Putamen (tissue), 1 donor: Measurements from ENCODE around the gene AZIN2.
"Not testable (repeated sequence)": the region's sequence is repeated elsewhere in the genome, so short reads cannot be mapped to it uniquely, and the experiment has no call there.

ENCODE experiments used
- DNase-seq: peaks from one replicate; pipeline ENCODE4 v3.0.0-alpha.2; 2016; ENCODE audit warnings: low spot score

The AZIN2 gene

DNA sequence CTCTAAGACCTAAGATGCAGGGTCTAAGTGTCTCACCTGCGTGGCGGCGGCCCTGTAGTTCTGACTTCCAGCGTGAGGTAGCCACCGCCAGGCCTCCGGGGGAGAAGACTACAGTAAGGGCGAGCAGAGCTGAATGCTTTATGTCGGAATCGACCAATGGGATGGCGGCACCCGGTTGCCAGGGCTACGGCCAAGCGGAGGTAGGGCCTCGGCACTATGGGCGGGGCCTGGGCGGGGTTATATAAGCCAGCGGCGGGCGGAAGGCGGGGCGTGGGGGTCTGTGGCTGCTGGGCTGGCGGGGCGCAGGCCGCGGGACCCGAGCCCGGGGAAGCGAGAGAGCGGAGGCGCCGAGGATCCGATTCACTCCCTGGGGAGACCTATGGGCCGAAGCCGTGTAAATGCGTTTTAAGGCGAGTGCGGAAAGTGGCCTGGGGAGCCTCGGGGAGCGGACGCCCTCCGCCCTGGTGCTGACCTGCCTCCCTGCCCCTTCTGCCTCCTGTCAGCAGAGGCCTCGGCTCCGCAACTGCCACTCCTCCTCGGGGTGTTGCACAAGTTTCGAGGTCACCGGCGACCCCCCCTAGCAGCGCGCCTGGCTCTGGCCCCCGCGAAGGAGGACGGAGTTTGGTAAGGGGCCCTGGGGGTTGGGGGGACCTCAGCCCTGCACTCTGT, at the start of gene AZIN2:
Gene AZIN2 (plus strand): TSS at position 269 of the 669 bp plus-strand sequence. CDS start 1,097 bp downstream, outside the sequence.
- DNase-seq, result peak; percentile 96

DNA sequence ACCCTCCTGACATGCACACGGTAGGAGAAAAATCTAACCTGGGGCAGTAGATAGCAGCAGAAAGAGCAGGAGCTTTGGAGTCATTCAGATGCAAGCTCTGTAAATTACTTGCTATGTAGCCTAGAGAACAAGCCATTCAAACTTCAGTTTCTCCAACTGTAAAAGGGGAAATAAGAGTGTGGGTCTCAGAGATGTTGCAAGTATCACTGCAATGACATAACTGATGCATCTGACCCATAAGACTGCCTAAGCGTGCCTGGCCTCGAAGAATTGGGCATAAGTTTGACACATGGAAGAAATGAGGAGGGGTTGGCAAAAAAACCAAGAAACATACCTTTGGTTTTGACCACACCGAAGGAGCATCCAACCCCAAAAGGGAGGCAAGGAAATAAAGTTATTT, 49.4 kb upstream of the AZIN2 start:
- no peak for DNase-seq

DNA sequence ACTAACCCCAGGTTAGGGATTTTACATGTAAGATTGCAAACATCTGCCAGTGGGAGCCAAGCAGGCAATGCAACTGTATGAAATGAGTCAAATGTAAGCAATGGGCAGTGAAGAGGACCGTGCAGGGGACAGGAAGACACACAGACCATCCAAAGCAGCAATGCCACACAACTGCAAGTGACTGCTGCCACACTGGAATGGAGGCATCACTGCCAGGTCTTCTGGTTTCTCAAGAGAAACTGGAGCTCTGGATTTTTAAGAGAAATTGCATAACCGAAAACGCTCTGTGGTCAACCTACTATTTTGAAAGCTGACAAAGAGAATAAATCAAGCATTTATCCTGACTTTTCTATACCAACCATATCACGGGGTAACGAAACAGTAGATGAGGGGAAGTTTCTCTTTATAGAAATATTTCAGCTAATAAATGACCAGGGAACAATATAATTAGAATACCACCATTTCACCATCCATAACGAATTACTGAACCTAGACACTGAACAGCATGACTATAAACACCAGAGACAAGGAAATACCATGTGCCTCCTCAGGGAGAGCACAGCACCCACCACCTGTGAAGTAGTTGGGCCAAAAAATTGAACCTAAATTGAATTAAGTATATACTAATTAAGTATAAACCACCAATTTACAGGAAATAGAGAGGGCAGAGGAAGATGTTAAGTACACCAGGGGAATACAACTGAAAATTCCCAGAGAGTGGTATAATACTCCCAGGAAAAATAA, 48.7 kb upstream of the AZIN2 start:
- DNase-seq, result no peak

DNA sequence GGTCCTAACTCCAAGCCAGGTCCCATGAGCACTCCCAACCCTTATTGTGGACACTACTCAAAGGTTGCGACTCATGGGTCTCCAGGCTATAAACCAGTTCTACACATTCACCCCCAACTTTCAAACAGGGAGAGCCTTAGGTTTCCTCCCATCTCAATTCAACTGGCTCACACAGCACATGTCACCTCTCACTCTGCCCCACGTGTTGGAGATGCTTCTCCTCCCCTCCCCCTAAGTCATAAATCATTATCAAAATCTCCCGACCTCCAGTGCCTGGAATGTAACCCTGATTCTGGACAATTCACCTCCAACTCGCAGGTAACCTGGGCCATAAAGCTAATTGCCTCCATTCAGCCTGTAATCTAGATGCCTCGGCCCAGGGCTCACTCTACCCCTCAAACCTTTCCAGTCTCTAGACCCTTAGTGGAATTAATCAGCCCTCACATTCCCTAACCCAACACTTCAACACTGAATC, 44.9 kb upstream of the AZIN2 start:
- no peak for DNase-seq

DNA sequence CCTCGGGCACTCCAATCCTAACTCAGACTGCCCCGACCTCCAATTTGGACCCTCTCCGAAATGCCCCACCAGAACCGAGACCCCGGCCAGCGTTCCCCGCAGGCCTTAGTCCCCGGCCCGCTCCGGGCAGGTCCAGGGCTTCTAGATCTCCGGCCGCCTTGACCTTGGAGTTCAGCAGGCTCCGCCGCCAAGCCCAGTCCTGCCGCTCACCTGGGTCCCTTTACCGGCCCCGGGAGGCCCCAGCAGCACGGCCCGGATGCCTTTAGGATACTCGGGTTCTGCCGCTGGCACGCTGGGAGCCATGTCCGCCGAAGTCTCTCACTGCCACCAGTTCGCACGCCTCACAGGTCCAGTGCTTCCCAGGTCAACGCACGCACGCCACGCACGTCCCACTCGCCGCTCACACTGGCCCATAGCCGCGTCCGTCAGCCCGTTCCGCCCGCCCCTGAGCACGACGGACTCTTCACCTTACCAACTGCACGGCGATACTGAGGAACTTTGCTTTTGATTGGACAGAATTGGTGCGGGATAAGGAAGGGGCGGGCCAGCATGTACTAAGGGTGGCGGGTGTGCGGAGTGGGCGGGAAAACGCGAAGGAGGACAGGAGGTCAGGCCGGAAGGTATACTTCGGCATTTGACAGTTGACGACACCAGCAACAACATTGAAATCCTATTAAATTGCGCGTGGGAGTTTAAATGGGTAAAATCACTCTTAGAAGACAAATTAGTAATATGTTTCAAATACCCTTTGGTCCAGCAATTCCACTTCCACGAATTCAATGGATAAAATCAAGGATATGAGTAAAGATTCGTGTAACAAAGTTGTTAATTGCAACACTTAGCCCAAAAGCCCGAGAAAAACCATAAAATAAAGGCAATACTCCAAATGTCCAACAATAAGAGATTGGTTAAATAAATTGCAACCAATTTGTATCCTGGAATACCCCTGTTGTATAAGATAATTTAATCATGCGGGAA, 44.1 kb upstream of the AZIN2 start, which contains the start of gene AK2:
Gene AK2 (minus strand): TSS at position 358 of the 978 bp plus-strand sequence. CDS start 55 bp downstream, at position 303.
- DNase-seq, result peak; percentile 98

DNA sequence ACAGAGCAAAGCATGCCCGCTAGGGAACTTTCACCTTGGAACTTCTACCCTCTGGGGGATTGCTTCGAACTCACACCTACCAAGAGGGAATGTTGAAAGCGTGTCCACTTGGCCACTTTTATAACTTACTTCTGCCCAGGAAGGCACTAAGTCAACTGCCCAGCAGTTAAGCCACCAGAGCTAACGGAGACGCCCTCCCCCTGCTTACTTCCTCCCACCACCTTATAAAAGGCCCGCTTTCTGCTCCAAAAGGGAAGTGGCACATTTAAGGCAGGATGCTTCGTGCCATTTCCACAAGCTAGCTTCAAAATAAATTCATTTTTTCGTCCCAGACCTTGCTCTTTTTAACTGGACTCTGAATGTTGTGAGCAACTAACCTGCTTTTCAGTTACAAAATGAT, 41.1 kb upstream of the AZIN2 start:
- no peak for DNase-seq

DNA sequence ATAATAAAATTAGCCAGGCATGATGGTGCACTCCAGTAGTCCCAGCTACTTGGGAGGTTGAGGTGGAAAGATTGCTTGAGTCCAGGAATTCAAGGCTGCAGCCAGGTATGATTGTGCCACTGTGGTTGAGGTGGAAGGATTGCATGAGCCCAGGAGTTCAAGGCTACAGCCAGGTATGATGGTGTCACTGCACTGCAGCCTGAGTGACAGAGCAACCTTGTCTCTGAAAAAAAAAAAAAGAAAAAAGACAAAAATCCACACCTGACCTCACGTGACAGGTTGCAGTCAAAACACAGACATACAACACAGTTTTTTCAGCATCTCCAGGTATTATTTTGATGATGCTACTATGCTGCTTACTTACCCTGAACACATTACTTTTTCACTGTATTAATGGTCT, 39.9 kb upstream of the AZIN2 start:
- no peak for DNase-seq

DNA sequence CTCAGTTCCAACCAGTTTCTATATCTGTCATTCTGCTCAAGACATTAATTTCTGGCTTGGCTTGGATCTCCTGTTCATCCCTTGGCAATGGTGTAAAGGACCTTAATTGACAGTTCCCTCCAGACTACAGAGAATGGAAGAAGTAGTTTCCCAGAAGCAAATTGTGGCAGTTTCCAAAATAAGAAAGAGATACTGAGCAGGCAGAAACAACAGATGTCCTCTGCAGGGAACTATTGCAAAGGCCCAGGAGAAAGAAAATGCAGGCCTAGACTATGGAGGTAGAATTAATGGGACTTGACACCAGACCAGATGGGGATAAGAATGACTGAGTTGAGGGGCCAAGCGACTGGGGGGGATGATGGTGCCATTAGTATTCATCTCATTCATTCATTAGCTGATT, 38.1 kb upstream of the AZIN2 start:
- no peak for DNase-seq

DNA sequence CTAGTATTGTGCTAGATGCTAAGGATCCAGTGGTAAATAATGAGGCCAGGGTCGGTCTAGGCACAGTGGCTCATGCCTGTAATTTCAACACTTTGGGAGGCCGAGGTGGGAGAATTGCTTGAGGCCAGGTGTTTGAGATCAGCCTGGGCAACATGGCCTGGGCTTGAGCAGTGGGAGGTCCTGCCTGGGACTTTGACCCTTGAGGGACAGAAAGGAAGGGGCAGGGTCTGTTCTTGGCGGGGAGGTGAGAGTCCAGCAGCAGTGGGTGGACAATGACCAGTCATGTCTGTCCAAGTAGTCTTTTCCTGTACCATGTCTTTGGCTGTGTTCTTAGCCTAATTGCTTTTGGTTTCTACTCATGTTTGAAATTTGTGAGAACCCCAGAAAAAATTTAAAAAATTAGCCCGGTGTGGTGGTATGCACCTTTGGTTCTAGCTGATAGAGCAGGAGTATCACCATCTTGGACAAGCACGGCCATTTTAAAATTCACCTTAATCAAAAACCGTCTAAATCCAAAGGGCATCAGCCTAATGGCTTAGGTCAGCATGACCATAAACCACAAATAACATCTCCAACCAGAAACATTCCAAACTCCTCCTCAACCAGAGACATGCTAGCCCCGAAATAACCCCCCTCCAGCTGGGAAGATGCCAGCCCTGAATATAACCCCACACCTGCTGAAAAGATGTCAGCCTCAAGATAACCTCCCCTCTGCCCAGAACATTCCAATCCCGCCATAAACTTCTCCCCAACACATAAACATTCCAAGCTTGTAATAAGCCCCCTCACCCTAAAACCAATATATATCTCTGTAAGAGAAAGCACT, 37.5 kb upstream of the AZIN2 start:
- DNase-seq, result no peak

DNA sequence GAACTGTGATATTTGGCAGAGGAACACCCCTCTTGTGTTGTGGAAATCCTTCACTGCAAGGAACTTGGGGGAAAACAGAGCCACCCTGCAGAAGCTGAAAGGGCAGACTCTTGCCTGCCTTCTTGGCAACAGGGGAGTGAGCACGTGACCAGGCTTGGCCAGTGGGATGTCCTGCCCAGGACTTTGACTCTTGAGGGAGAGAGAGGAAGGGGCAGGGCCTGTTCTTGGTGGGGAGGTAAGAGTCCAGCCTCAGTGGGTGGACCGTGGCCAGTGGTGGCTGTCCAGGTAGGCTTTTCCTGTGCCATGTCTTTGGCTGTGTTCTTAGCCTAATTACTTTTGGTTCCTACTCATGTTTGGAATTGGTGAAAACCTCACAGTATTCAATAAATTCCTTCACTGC, 35.7 kb upstream of the AZIN2 start:
- no peak for DNase-seq

DNA sequence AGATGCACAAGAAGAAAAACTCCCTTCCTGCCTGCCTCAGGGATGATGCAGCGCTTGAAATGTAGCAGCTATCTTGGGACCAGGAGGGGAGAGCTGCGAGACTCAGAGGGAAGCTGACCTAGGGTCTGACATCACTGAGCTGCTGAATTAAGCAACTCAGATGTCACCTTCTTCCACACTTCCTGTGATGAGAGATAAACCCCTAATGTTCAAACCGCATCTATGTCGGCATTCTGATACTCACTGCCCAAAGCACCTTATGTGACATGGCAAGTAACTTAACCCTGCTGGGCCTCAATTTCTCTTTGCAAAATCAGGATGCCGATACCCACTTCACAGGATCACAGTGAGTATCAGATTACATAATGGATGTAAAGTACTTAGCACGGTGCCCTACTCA, 35.1 kb upstream of the AZIN2 start:
- no peak for DNase-seq

DNA sequence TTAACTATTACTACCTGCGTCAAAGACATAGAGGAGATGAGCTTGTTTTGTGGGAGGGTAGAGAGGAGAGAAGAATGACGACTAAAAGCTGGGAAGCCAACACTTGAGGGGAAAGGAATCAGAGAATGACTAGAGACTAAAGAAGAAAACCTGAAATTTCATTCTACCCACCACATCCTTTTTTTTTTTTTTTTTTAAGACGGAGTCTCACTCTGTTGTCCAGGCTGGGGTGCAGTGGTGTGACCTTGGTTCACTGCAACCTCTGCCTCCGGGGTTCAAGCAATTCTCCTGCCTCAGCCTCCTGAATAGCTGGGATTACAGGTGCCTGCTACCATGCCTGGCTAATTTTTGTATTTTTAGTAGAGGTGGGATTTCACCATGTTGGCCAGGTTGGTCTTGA, 34.7 kb upstream of the AZIN2 start:
- not testable (repeated sequence) for DNase-seq

DNA sequence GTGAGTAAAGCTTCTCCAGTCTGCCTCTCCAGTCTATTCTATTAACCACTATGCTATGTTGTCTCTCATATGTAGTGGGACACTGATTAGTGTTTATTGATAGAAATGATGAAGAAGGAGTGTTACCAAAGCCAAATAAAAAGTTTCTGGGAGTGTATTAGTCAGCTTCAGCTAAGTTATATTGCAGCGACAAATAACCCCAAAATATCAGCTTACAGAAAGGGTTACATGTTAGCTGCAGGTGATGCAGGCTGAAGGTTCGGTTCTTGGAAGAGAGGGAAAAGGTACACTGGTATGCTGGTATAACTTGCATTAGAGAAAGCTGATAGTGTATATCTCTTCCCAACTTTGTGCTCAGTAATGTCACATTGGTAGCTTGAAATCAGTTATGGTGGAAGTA, 33.7 kb upstream of the AZIN2 start:
- no peak for DNase-seq

DNA sequence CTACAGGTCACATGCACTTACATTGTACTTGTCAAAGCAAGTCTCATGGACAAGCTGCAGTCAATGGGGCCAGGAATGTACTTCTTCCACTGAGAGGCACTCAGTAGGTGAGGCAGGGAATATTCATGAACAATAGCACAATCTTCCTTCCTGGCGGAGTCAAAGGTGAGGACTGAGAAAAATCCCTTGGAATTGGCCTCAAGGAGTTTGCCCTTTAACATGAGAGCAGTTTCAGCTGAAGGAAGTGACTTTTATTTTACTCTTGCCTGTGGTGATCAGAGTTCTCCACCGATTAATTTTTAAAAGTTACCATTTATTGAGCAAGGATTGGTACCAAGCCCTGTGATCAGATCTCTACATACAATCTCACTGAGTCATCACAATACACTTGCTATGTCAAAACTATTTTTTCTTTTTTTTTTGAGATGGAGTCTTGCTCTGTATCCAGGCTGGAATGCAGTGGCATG, 33.1 kb upstream of the AZIN2 start:
- DNase-seq, result no peak

DNA sequence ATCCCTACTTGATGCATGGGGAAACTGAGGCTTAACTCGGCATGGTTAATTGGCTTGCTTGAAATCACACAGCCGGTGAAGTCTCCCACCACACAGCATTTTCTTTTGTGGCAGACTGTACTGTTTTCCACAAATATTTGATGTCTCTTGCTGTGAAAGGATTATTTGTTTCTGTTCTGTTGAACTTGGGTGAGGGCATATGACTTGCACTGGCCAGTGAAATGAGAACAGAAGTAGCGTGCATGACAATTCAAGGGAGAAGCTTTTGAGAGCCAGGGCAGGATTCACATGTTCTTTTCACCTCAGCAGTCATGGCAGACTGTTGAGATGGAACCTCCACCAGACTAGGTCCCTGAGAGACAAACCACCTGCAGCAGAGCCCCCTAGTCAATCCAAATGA, 32.5 kb upstream of the AZIN2 start:
- DNase-seq, result no peak

DNA sequence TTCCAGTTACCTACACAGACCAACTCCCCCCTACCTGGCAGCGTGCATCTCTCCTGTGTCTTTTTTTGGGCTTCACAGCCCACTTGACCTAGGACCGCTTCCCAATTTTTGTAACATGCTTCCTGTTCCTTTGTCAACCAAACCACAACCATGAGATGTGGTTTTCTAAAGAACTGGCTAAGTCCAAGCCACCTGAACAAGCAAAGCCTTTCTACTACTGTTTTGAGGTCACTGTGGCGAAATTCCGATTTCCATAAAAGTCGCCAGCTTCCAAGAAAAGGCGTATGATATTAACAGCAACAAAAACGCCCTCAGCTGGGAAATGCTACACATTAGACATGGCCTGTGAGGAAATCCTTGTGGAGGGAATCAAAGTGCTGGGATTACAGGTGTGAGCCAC, 31.6 kb upstream of the AZIN2 start:
- no peak for DNase-seq

DNA sequence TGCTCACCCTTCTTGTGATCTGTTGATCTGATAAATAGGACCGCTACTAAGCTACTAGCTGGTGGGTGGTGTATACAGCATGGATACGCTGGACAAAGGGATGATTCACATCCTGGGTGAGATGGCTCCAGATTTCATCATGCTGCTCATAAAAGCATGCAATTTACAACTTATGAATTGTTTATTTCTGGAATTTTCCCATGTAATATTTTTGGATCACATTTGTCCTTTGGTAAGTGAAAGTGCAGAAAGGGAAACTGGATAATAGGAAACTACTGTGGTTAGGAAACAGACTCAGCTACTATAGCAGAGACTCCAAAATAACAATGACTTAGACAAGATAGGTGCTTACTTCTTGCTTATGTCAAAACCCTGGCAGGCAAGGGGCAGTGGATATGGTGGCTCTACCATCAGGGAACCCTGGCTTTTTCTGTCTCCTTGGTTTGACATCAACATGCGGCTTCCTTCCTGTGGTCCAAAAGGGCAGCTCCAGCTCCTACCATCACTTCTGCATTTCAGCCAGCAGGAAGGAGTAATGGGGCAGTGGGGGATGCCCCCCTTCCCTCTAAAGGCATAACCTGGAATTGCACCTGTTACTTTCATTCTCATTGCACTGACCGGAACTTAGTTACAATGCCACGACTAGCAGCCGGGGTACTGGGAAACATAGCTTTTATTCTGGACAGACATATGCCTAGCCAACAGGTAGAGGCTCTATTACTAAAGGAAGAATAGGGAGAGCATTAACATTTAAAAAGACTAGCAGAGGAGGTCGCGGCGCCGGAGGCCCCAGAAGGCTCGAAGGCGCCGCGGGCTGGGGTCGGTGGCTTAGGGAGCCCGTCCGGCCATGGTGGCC, 30.5 kb upstream of the AZIN2 start:
- DNase-seq, result no peak

DNA sequence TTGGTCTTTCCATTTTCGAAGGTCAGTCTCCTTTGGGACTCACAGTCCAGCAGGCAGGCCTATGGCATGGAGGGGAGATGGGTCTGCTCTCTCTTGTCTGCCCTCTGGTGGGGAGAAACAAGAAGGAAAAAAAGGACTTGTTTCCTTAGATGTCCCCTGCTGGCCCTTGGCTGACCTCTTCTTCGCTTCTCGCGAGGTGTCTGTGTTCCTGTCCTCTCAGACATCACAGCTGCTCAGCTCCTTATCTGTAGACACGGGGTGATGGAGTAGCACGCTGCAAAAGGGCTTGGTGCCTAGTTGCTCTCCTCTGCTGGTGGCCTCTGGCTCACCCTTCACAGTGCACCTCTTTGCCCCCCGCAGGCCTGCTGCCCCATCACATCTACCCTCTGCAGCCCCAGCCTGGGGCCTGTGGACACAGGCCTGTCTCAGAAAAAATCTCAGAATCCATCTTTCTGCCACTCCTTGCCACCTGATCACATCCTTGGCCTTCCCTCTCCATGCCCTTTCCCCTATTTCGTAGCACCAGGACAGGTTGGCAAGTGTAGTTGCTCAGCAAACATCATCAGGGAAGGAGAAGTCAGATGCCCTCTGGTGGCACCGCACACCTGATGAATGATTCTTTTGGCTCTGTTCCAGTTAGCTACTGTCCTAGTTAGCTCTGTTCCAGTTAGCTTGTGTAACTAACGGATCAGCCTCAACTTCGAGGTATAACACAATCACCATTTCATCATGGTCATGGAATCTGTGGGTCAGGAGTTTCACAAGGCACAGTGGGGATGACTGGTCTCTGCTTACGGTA, 25.5 kb upstream of the AZIN2 start:
- DNase-seq, result peak; percentile 85

DNA sequence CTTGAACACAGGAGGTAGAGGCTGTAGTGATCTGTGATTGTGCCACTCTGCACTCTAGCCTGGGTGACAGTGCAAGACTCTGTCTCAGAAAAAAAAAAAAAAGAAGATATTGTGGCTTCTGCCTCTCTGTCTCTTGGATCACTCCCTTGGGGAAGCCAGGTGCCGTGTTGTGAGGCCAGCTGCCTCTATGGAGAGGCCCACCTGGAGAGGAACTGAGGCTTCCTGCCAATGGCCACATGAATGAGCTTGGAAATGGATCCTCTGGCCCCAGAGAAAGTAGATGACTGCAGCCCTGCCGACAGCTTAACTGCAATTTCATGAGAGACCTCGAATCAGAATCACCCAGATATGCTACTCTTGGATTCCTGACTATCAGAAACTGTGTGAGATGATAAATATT, 24.5 kb upstream of the AZIN2 start:
- no peak for DNase-seq
